HepG2 (cell line): Measurements from ENCODE around the gene ZDHHC7. TPM values are rescaled to one million over a fixed set of nuclear protein-coding genes. Genes with fewer than 3 reads are reported as not detected.
A peak's percentile ranks its signal among the peaks of the same experiment; 100 is the strongest.

Experiments used
- ATAC-seq: fragments of 200-7000 bp; cut with Tn5 transposase; 3 replicates; pipeline ENCODE4 v1.9.1; 2020; ENCODE audit warnings: mild to moderate bottlenecking, moderate library complexity
- BruUV-seq: library from RNA; stranded (reverse); fragments of 400-500 nt; replicated peaks from 2 replicates; lab custom pipeline; 2021; lab: Mats Ljungman, UMichigan
- CTCF ChIA-PET: fragments of 300-600 bp; formaldehyde crosslinking; extraction: SDS; loops from one replicate; lab custom pipeline; 2021; ENCODE audit warnings: low total read pairs, inconsistent platforms, low intra/inter-chr PET ratio; lab: Yijun Ruan, JAX
- POLR2A ChIA-PET: fragments of 350-600 bp; sonication (Branson Sonifier 250); formaldehyde crosslinking; loops from one replicate; lab custom pipeline; 2020; ENCODE audit warnings: antibody characterized with exemption, inconsistent platforms; lab: Yijun Ruan, JAX
- DNase-seq: peaks from one replicate; pipeline ENCODE4 v3.0.0-alpha.2; 2015; ENCODE audit warnings: low spot score
- FAIRE-seq: peaks from 3 replicates; lab custom pipeline; 2011; peaks lifted over from hg19 to GRCh38; lab: Jason Lieb, UNC
- H2AFZ ChIP-seq: one replicate; pipeline ENCODE4 v1.6.1; 2011; ENCODE audit warnings: low read length, inconsistent platforms
- H3K27ac ChIP-seq: fragments of 300-600 bp; 3 replicates; pipeline ENCODE4 v1.8.0; 2011; ENCODE audit warnings: mixed run types, mild to moderate bottlenecking, mixed read lengths, low read length, inconsistent platforms; ENCODE audit not compliant: insufficient read depth; ENCODE audit errors: extremely low read length
- H3K27me3 ChIP-seq, 2 experiments: fragments of 200-600 bp in 1 of 2; 2 replicates in 1 of 2; 3 replicates in 1 of 2; pipeline versions ENCODE4 v1.6.0 to v1.8.0; 2011; ENCODE audit warnings: low read length in 2 of 2, mild to moderate bottlenecking in 2 of 2, moderate library complexity in 2 of 2, inconsistent platforms in 1 of 2; ENCODE audit not compliant: insufficient read depth in 2 of 2, control insufficient read depth in 1 of 2
- H3K36me3 ChIP-seq, 2 experiments: fragments of 200-600 bp in 1 of 2; replicated peaks in 1 of 2; 2 replicates in 1 of 2; 3 replicates in 1 of 2; pipeline versions ENCODE4 v1.5.1 to v1.8.0; 2011; ENCODE audit warnings: low read length in 2 of 2, inconsistent platforms in 1 of 2; ENCODE audit not compliant: insufficient read depth in 2 of 2, control insufficient read depth in 1 of 2
- H3K4me1 ChIP-seq: 2 replicates; pipeline ENCODE4 v1.5.1; 2012; ENCODE audit warnings: low read length, inconsistent platforms; ENCODE audit not compliant: insufficient read depth
- H3K4me2 ChIP-seq: 2 replicates; pipeline ENCODE4 v1.6.0; 2011; ENCODE audit warnings: low read depth, low read length, inconsistent platforms
- H3K4me3 ChIP-seq, 3 experiments: fragments of 200-600 bp in 1 of 3; sonication (generic), shearing (Covaris generic) in 1 of 3; replicated peaks in 1 of 3; 2 replicates each; pipeline ENCODE4 v1.5.1; 2011 to 2016; ENCODE audit warnings: low read length in 3 of 3, inconsistent platforms in 2 of 3, low read depth in 2 of 3, mild to moderate bottlenecking in 2 of 3, control low read depth in 1 of 3, mixed read lengths in 1 of 3; ENCODE audit not compliant: insufficient read depth in 1 of 3
- H3K79me2 ChIP-seq: one replicate; pipeline ENCODE4 v1.6.1; 2011; ENCODE audit warnings: low read length, inconsistent platforms; ENCODE audit not compliant: insufficient read depth
- H3K9ac ChIP-seq: 2 replicates; pipeline ENCODE4 v1.6.0; 2011; ENCODE audit warnings: mild to moderate bottlenecking, low read depth, low read length, inconsistent platforms; ENCODE audit not compliant: insufficient read depth
- H3K9me3 ChIP-seq: 2 replicates; pipeline ENCODE4 v1.5.1; 2012; ENCODE audit warnings: mild to moderate bottlenecking, low read length
- H4K20me1 ChIP-seq: 2 replicates; pipeline ENCODE4 v1.6.0; 2011; ENCODE audit warnings: inconsistent platforms, mild to moderate bottlenecking, low read length, moderate library complexity; ENCODE audit not compliant: insufficient read depth
- GLI4 ChIP-seq: sonication (generic); formaldehyde crosslinking; IDR thresholded peaks from 2 replicates; pipeline ENCODE4 v1.5.1; 2020; ENCODE audit warnings: missing genetic modification reagents, mild to moderate bottlenecking, moderate library complexity, borderline replicate concordance
- HOXD1 ChIP-seq: sonication (generic); formaldehyde crosslinking; IDR thresholded peaks from 2 replicates; pipeline ENCODE4 v1.5.0; 2020; ENCODE audit warnings: missing genetic modification reagents
- JUND ChIP-seq: sonication (generic); formaldehyde crosslinking; IDR thresholded peaks from 2 replicates; pipeline ENCODE4 v1.8.0; 2022; ENCODE audit warnings: mild to moderate bottlenecking, missing genetic modification reagents
- SIX1 ChIP-seq: sonication (generic); formaldehyde crosslinking; IDR thresholded peaks from 2 replicates; pipeline ENCODE4 v1.4.0; 2020; ENCODE audit warnings: missing genetic modification reagents, borderline replicate concordance
- U2AF2 ChIP-seq: fragments of 200-400 bp; formaldehyde crosslinking; IDR thresholded peaks from 2 replicates; pipeline ENCODE4 v1.6.1; 2017; ENCODE audit warnings: low read depth, mild to moderate bottlenecking, low read length
- ZNF224 ChIP-seq: sonication (generic); formaldehyde crosslinking; IDR thresholded peaks from 2 replicates; pipeline ENCODE4 v1.5.0; 2020; ENCODE audit warnings: mild to moderate bottlenecking, missing genetic modification reagents
- ZNF546 ChIP-seq: sonication (generic); formaldehyde crosslinking; conservative IDR thresholded peaks from 2 replicates; pipeline ENCODE4 v1.8.1; 2023; ENCODE audit warnings: mild to moderate bottlenecking, missing genetic modification reagents
- WGBS: methylation state at CpG from one replicate; pipeline ENCODE4 v1.1.6; 2017; ENCODE audit warnings: low lambda C conversion rate; 5-methylcytosine and 5-hydroxymethylcytosine counted together
- in situ Hi-C: cut with HindIII; loops from 2 replicates; pipeline ENCODE4 v1.10.0; 2017; ENCODE audit warnings: low pct_unique_long_range_greater_than_20kb; ENCODE audit not compliant: extremely low pct_ligation_motif_present
- intact Hi-C: fragments of 100-400 bp; cut with micrococcal nuclease; formaldehyde crosslinking; loops from one replicate; pipeline ENCODE4 v1.10.0; 2022; ENCODE audit not compliant: unreplicated experiment
- polyA plus RNA-seq, 8 experiments: library from polyadenylated mRNA; depleted of rRNA in 3 of 8; stranded (reverse) in 7 of 8; unstranded in 1 of 8; fragments of >200 nt; fragmentation: Illumina TruSeq in 4 of 8; extraction: Trizol in 4 of 8; gene quantifications; 2 replicates each; pipeline versions ENCODE4 v1.2.1 to v1.2.3, GENCODE V29; 2011 to 2016; ENCODE audit warnings: low read depth in 4 of 8, missing spikeins in 1 of 8, mixed read lengths in 1 of 8; ENCODE audit not compliant: insufficient read depth in 1 of 8
- total RNA-seq, 5 experiments: library from RNA; depleted of rRNA; stranded (reverse); fragments of >200 nt; fragmentation: Illumina TruSeq; extraction: Trizol; gene quantifications; 2 replicates each; pipeline ENCODE4 v1.2.3, GENCODE V29; 2016; ENCODE audit warnings: low read depth in 1 of 5
- TF ChIP-seq, protein P1 (sequence below): sonication (generic); formaldehyde crosslinking; IDR thresholded peaks from 2 replicates; pipeline ENCODE4 v1.4.0; 2020; ENCODE audit warnings: mild to moderate bottlenecking, missing genetic modification reagents, borderline replicate concordance

ZDHHC7 gene
- total and polyA plus RNA-seq, 2 of the 13 experiments (the other 11 are each of a cell fraction or from before 2014, with no cell fraction given), result 46.8 to 67.6 TPM

DNA sequence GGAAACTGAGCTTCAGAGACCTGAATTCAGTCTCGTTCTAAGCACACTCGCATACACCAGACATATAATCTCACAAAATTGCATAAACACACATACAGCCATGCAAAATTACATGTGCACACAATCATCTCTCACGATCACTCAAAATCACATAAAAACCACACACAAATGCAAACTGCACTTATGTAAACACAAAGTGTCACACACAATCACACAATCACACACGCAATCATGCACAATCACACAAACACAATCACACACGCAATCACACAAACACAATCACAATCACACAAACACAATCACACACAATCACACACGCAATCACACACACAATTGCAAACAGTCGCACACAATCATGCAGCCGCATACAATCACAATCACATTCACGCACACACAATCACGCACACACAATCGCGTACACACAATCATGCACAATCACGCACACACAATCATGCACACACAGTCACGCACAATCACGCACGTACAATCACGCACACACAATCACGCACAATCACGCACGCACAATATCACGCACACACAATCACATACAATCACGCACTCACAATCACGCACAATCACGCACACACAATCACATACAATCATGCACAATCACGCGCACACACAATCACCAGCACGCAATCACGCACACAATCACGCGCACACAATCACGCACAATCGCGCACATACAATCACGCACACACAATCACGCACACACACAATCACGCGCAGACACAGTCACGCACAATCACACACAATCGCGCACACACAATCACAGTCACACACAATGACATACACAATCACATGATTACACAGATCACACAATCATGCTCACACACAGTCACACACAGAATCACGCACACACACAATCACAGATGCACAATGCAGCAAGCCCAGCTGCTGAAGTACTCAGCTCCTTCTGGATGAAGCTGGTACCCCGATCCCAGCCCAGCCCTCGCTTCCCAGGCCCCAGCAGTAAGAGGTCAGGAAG lies 45.6 kb downstream of the ZDHHC7 start (continued):
- TF ChIP-seq, protein P1, sequence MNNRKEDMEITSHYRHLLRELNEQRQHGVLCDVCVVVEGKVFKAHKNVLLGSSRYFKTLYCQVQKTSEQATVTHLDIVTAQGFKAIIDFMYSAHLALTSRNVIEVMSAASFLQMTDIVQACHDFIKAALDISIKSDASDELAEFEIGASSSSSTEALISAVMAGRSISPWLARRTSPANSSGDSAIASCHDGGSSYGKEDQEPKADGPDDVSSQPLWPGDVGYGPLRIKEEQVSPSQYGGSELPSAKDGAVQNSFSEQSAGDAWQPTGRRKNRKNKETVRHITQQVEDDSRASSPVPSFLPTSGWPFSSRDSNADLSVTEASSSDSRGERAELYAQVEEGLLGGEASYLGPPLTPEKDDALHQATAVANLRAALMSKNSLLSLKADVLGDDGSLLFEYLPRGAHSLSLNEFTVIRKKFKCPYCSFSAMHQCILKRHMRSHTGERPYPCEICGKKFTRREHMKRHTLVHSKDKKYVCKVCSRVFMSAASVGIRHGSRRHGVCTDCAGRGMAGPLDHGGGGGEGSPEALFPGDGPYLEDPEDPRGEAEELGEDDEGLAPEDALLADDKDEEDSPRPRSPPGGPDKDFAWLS (CRISPR knock-in tag), result no peak
- TF ChIP-seq ZNF224 (CRISPR knock-in tag) (no peak), ZNF546 (no peak), GLI4 (CRISPR knock-in tag) (no peak), U2AF2 (no peak), JUND (CRISPR knock-in tag) (0 out of 2 replicates have a peak, but pooled peaks have one; percentile 16)
- TF ChIP-seq, all 625 proteins: peak for 3

DNA sequence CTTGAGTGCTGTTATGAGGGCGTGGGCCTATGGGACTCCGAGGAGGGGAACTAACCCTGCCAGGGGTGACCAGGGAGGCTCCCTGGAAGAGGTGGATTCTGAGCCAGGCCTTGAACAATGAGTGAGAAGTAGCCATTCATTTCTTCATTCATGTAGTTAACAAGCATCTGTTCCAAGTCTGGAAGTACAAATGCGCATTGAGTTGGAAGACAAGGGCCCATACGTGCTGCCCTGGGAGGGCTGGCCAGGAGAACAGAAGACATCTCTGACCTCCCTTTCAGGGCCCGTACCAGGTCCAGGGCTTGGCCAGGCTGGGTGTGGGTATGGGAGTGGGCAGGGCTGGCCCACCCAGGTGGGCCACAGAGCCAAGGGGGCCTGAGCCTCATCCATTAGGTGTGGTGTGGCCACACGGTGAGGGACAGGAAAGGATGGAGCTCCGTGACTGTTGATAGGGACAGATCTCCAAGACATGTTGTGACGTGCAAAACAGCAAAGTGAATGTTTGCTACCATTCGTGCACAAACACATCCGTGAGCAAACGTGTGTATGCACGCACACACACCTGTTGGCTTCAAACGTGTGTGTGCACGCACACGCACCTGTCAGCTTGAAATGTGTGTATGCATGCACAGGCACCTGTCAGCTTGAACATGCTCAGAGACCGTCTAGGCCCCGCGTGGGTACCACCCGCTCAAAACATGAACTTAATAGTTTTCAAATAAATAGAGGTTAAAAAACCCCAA lies 46.8 kb downstream of the ZDHHC7 start:
- Histone ChIP-seq H3K9me3 (no peaks in the 10 kb centered on the region), H3K4me1 (peaks cover 20% of the 10 kb centered on the region), H3K27me3 (peaks cover 0 to 25% of the 10 kb centered on the region in 2 experiments; a peak in 4 of 5 replicates), H3K9ac (no peak overlapping the region), H4K20me1 (no peaks in the 10 kb centered on the region), H3K79me2 (no peaks in the 10 kb centered on the region), H3K4me2 (no peak overlapping the region), H2AFZ (no peak overlapping the region), H3K36me3 (no peaks in the 10 kb centered on the region), H3K4me3 (no peak overlapping the region), H3K27ac (no peak overlapping the region)
- intact Hi-C loops, result no loop called here
- ChIA-PET CTCF (no interaction called here), POLR2A (no interaction called here)
- TF ChIP-seq HOXD1 (CRISPR knock-in tag), result no peak
- TF ChIP-seq SIX1 (CRISPR knock-in tag), result no peak
- BruUV-seq, result no TSS peak
- in situ Hi-C loops, result loop anchor here (5.0 kb wide), 1 partner anchor 37 kb away; no protein-coding TSS in a partner anchor
- 66% methylated on average over 19 of the region's 19 CpGs for WGBS
- FAIRE-seq (no peak), ATAC-seq (no peak), DNase-seq (no peak)
